Measurements from ENCODE around the gene GNG2.

Gene GNG2

DNA sequence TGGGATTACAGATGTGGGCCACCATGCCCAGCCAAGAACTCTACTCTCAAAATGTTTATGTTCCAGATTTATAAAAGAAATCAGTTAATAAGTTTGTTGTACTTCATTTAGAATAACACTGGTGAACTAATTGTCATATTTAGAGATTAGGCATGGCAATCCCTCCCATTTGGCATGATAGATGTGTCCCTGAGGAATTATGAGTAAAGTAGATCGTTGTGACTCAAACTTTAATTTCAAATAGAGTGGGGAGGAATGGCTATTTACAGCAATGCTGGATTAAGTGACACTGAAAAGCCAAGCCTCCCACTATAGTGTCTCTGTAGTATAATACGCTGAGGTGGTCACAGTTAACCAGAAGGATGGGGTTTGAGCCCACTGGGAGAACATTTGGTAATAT, 89.6 kb downstream of the GNG2 start:
- DNase-seq: no peak

- no peak for DNase-seq
These were observed 91.2 kb downstream of the GNG2 start for GRCh38 chr14:51951656-51952055.

GRCh38 chr14:51954031-51954430, 93.6 kb downstream of the GNG2 start:
- DNase-seq: no peak

DNA sequence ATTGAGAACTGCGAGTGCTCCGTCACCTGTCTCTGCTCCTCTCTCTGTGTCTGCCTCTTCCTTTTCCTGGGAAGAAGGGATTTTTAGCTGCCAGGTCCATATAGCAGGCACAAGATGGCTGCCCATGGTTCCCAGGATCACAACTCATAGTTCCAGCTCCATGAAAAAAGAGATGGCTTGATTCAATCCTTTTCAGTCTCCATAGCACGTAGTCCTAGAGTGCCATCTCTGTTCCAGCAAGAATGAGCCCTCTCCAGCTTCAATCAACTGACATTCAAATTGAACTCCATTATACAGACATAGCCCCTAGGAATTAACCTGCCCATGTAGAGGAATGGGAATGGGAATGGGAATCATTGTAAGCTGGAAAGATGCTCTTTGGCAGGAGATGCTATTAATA, 94.2 kb downstream of the GNG2 start:
- DNase-seq: no peak

DNA sequence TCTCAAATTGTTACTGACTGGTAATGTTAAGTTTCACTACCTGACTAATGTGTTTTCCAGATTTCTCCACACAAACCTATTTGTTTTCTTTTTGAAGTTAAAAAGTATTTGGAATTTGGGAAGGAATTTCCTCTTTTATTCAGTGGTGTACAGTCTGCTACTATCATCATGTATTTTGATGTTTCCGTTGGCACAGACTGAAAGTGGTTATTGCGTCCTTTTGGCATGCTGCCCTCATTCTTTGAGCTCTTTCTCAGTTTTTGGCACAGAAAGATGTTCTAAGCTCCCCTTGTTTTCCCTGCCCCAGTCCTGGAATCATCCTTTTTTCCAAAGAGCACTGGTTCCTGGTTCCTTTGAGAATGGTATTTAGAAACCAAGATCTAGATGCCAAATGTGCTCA, 97.5 kb downstream of the GNG2 start:
- DNase-seq: no peak

- DNase-seq: no peak
These were observed 99.5 kb downstream of the GNG2 start for GRCh38 chr14:51959928-51960327.

DNA sequence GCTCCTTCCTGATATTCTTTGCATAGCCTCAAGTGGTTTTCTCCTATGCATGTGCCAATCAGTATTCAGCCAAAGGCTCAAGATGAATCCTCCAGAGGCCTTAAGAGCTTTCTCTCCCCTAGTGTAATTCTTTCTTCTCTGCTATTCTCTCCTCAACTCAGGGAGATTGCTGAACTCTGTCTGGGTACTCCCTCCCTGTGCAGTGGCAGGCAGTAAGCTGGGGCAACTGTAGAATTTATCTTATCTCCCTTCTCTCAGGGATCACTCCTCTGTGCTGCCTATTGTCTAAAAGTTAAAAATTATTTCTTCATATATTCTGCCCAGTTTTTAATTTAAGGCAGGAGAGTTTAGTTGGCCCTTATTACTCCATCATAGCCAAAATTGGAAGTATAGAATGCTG, 100.5 kb downstream of the GNG2 start:
- DNase-seq: no peak

GRCh38 chr14:51962711-51963110, 102.3 kb downstream of the GNG2 start:
- DNase-seq: no peak

- DNase-seq: no peak
These were observed 102.9 kb downstream of the GNG2 start for GRCh38 chr14:51963286-51963685.

DNA sequence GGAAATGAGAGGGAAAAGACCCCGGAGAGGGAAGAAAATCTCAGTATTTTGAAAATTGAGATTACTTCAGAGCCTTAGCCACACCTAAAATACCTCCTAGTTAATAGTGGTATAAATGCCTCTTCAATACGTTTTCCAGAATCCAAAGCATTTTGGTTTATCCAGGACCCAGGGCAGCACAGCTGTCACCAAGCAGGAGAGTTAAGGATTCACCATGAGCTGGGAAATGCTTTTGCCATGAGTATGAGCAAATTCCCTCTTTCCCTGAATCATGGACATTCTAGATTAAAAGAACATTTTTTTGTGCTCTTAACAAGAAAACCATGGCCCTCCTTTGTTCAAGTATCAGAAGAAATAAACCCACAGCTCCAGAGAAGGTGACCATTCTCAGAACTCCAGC, 107.1 kb downstream of the GNG2 start:
- no peak for DNase-seq

GRCh38 chr14:51969852-51970540, 109.6 kb downstream of the GNG2 start:
- no peak for DNase-seq

DNA sequence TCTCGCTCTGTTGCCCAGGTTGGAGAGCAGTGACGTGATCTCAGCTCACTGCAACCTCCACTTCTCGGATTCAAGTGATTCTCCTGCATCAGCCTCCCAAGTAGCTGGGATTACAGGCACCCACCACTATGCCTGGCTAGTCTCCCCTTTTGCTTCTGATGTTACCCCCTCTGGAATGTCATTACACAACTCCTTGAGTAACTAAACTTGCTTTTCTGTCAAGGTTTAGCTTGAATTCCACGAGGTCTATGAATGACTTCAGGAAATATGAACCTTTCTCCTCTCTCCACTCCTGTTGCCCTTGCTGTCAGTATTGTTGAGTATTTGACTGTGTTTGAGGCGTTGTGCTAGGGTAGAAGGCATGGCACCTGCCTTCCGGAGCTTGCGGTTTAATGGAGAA, 112.2 kb downstream of the GNG2 start:
- no peak for DNase-seq

DNA sequence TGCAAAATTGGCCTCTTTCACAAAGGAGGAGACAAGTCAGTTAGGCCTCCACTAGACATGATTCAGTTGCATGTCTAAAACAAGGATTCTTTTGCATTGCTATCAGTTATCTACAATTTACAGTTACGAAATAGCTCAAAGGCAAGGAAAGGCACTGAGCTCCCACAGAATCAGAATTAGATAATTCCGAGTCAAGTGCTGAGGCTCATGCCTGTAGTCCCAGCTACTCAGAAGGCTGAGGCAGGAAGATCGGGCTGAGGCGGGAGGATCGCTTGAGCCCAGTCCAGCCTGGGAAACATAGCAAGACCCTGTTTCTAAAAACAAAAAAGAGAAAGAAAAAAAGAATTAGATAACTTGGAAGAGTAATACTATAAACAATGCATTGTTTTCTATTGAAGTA, 116.7 kb downstream of the GNG2 start:
- DNase-seq: no peak

DNA sequence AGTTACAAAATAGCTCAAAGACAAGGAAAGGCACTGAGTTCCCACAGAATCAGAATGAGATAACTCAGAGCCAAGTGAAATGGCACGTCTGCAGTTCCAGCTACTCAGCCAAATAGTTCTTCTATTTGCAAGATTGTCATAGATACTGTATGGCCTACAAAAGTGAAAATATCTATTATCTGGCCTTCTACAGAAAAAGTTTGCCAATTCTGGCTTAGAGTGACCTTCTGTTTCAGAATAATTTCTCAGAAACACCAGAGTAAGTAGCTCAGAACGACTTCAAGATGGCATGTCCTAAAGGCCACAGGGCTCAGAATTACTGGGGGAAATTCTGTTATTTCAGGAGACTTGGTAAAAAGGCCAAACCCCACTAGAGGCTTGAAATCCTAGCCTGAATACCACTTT, 118.3 kb downstream of the GNG2 start:
- no peak for DNase-seq

DNA sequence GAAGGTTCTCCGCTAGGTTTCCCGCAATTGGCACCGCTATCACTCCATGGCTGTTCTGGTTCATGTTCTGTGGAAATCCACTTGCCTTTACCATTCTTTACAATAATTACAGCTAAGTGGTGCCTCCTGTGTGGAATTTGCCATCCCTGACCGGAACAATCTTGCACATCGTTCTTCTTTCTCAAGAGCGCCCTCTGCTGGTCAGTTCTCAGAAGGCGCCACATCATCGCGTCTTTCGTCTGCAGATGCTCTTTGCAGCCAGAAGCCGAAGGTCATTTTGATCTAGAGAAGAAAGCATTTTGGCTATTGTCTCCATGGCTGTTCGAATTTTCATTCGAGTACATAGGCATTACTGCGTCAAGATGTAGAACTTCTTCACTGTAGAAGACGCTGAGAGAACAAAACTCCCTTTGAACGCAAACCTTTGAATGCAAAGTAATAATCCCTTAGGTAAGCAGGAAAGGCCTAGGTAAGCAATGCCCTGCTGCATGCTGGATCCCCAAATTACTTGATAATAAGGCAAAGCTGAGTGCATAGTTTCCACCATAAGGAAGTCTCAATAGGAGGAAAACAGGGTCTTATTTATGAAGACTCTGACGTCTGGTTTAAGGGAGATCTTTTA, 118.8 kb downstream of the GNG2 start:
- DNase-seq: peak; percentile 45 to 77 (median 69)

GRCh38 chr14:51981218-51981854, 120.9 kb downstream of the GNG2 start:
- no peak for DNase-seq

GRCh38 chr14:51988221-51988620, 127.8 kb downstream of the GNG2 start:
- DNase-seq: no peak

DNA sequence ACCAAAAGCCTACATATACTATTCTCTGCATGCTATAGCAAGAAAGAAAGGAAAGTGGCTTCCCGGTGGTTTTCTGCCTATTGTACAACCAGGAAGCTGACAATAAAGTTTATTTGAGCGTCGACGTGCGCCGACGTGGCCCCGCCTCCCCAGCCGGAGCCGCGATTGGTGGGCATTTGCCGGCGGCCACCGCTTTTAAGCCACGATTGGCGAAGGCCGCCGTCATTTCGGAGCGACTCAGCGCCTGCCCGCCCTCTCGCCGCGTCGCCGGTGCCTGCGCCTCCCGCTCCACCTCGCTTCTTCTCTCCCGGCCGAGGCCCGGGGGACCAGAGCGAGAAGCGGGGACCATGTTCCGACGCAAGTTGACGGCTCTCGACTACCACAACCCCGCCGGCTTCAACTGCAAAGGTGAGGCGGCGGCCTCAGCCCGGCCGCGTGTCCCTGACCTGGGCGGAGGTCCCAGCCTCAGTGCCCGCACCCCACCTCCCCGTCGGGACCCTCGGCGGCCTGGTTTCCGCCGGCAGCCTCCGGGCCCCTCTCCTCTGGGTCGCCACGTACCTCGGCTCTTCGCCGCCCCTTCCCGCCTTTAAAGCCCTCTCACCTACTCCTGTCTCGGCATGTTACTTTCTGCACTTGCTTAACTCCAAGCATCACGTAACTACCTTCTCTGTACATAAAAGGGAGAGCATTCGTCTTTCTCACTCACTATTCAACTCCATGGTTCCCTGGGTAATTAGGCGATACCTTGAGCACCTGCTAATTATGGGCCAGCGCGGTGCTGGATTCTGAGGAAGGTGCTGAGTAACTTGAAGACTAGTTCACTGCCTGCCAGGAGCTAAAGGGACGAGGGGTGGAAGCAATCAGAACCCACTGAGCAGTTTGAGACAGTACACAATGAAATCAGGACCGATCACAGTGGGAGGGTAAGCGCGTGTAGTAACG, 129.2 kb downstream of the GNG2 start, which contains the start of gene RTRAF:
TSS of gene RTRAF (plus strand) at position 254 of the 942 bp plus-strand sequence. CDS start at position 348, 94 bp downstream.
- DNase-seq: peak; percentile 79 to 88 (median 82)

- DNase-seq: no peak
These were observed 130.1 kb downstream of the GNG2 start for GRCh38 chr14:51990488-51990887.

GRCh38 chr14:51993285-51993920, 133.0 kb downstream of the GNG2 start:
- no peak for DNase-seq

DNA sequence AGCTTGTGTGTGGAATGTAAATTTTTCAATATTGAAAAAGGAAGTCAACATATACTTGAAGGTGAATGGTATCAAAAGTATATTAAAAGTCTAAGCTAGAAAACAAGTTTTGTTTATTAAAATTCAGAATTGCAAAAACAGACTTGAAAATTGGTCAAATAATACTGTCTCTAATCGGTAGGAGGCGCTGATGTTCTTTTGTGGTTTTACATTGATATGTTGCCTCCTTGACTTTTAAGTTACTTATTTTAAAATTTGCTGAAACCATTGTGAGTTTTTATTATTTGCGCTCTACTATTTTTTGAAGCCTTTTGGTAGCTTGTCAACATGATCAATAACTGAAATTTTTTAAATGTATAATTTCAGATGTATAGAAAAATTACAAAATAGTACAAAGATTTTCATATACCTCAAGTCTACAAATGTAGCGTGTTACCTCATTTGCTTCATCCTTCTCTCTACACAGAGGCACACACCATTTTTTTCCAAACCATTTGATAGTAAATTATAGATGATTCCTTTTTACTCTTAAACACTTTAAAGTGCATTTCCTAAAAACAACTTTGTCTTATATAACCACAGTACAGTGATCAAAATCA, 135.8 kb downstream of the GNG2 start:
- DNase-seq: no peak

GRCh38 chr14:51998348-51998747, 137.9 kb downstream of the GNG2 start:
- no peak for DNase-seq
